NOMO-1 treated with dmso at 0.1 percent for 144 hours (cell line): ENCODE measurements around the gene CMIP.

Experiments used
- DNase-seq: peaks from one replicate; lab custom pipeline; 2025; ENCODE audit not compliant: unreplicated experiment; lab: John Stamatoyannopoulos, UW

Gene CMIP

GRCh38 chr16:81546781-81547180 lies 102.2 kb downstream of the CMIP start:
- no peak for DNase-seq

GRCh38 chr16:81547194-81547938 lies 102.8 kb downstream of the CMIP start:
- DNase-seq = no peak

- DNase-seq = no peak
Measured at GRCh38 chr16:81547939-81548216, 103.3 kb downstream of the CMIP start.

- DNase-seq = no peak
Measured at GRCh38 chr16:81548551-81548875, 103.9 kb downstream of the CMIP start.

- DNase-seq = no peak
Measured at GRCh38 chr16:81548876-81549546, 104.4 kb downstream of the CMIP start.

- no peak for DNase-seq
Measured at GRCh38 chr16:81549547-81550431, 105.2 kb downstream of the CMIP start.

GRCh38 chr16:81550432-81550808 lies 105.8 kb downstream of the CMIP start:
- no peak for DNase-seq

GRCh38 chr16:81551151-81551808 lies 106.7 kb downstream of the CMIP start:
- no peak for DNase-seq

GRCh38 chr16:81551821-81552304 lies 107.3 kb downstream of the CMIP start:
- no peak for DNase-seq

GRCh38 chr16:81552743-81553079 lies 108.1 kb downstream of the CMIP start:
- DNase-seq = no peak

- no peak for DNase-seq
Measured at GRCh38 chr16:81553080-81553813, 108.6 kb downstream of the CMIP start.

GRCh38 chr16:81553814-81554675 lies 109.4 kb downstream of the CMIP start:
- no peak for DNase-seq

- no peak for DNase-seq
Measured at GRCh38 chr16:81554979-81555378, 110.4 kb downstream of the CMIP start.

GRCh38 chr16:81555660-81556059 lies 111.1 kb downstream of the CMIP start:
- DNase-seq = no peak

GRCh38 chr16:81556715-81557284 lies 112.2 kb downstream of the CMIP start:
- DNase-seq = no peak

- no peak for DNase-seq
Measured at GRCh38 chr16:81558077-81558443, 113.5 kb downstream of the CMIP start.

GRCh38 chr16:81558444-81559175 lies 114.0 kb downstream of the CMIP start:
- DNase-seq = no peak

GRCh38 chr16:81560979-81561657 lies 116.5 kb downstream of the CMIP start:
- no peak for DNase-seq
